HEK293 (cell line): ENCODE results near the gene NAV1.

ENCODE experiments used
- CTCF ChIA-PET: fragments of 350-600 bp; formaldehyde crosslinking; extraction: SDS; loops from one replicate; lab custom pipeline; 2021; ENCODE audit warnings: antibody characterized with exemption; lab: Yijun Ruan, JAX
- POLR2A ChIA-PET: fragments of 300-600 bp; formaldehyde crosslinking; extraction: SDS; loops from one replicate; lab custom pipeline; 2020; ENCODE audit warnings: antibody characterized with exemption, inconsistent platforms; lab: Yijun Ruan, JAX
- H3K27ac ChIP-seq: fragments of 200-500 bp; sonication (Bioruptor generic); 2 replicates; pipeline ENCODE4 v1.5.1; 2014; ENCODE audit warnings: low read depth, low read length, control low read depth, inconsistent platforms; ENCODE audit errors: extremely low read depth
- H3K36me3 ChIP-seq, 2 experiments: fragments of 200-500 bp in 1 of 2; sonication (Bioruptor generic) in 1 of 2; 1 replicate in 1 of 2; 2 replicates in 1 of 2; pipeline ENCODE4 v1.5.1; 2014 to 2017; ENCODE audit warnings: inconsistent platforms in 2 of 2, low read length in 2 of 2; ENCODE audit not compliant: control insufficient read depth in 2 of 2, insufficient read depth in 1 of 2
- H3K4me1 ChIP-seq: fragments of 200-500 bp; sonication (Bioruptor generic); 2 replicates; pipeline ENCODE4 v1.5.1; 2014; ENCODE audit warnings: mild to moderate bottlenecking, low read length, inconsistent platforms; ENCODE audit not compliant: control insufficient read depth, insufficient read depth
- H3K4me3 ChIP-seq: 2 replicates; pipeline ENCODE4 v1.5.1; 2011; ENCODE audit warnings: low read depth, mild to moderate bottlenecking, control low read depth, low read length, moderate library complexity
- H3K9me3 ChIP-seq: fragments of 200-500 bp; sonication (Bioruptor generic); 2 replicates; pipeline ENCODE4 v1.5.1; 2014; ENCODE audit warnings: low read depth, low read length, inconsistent platforms; ENCODE audit not compliant: control insufficient read depth, insufficient read depth
- ATF2 ChIP-seq: fragments of 450-650 bp; formaldehyde crosslinking; IDR thresholded peaks from 2 replicates; pipeline ENCODE4 v1.5.1; 2016; ENCODE audit warnings: missing biosample characterization, missing genetic modification characterization, low read depth
- KLF9 ChIP-seq: fragments of 450-650 bp; formaldehyde crosslinking; IDR thresholded peaks from 2 replicates; pipeline ENCODE4 v1.5.1; 2016; ENCODE audit warnings: missing biosample characterization, missing genetic modification characterization, low read depth
- PRDM10 ChIP-seq: fragments of 450-650 bp; formaldehyde crosslinking; IDR thresholded peaks from 2 replicates; pipeline ENCODE4 v1.5.1; 2016; ENCODE audit warnings: missing biosample characterization, missing genetic modification characterization
- ZBTB20 ChIP-seq: fragments of 450-650 bp; formaldehyde crosslinking; IDR thresholded peaks from 2 replicates; pipeline ENCODE4 v1.5.1; 2016; ENCODE audit warnings: missing biosample characterization, missing genetic modification characterization
- ZEB2 ChIP-seq: fragments of 450-650 bp; formaldehyde crosslinking; IDR thresholded peaks from 2 replicates; pipeline ENCODE4 v1.5.1; 2016; ENCODE audit warnings: missing biosample characterization, missing genetic modification characterization
- ZFP69B ChIP-seq: fragments of 450-650 bp; formaldehyde crosslinking; IDR thresholded peaks from 2 replicates; pipeline ENCODE4 v1.5.1; 2016; ENCODE audit warnings: missing biosample characterization, missing genetic modification characterization
- ZNF114 ChIP-seq: fragments of 450-650 bp; formaldehyde crosslinking; IDR thresholded peaks from 2 replicates; pipeline ENCODE4 v1.5.0; 2017; ENCODE audit warnings: missing biosample characterization, missing genetic modification characterization
- ZNF132 ChIP-seq: fragments of 450-650 bp; formaldehyde crosslinking; IDR thresholded peaks from 2 replicates; pipeline ENCODE4 v1.5.1; 2017; ENCODE audit warnings: missing biosample characterization, missing genetic modification characterization, borderline replicate concordance
- ZNF133 ChIP-seq: fragments of 450-650 bp; formaldehyde crosslinking; IDR thresholded peaks from 2 replicates; pipeline ENCODE4 v1.5.1; 2016; ENCODE audit warnings: missing biosample characterization, missing genetic modification characterization
- ZNF518A ChIP-seq: fragments of 450-650 bp; formaldehyde crosslinking; conservative IDR thresholded peaks from 2 replicates; pipeline ENCODE4 v1.5.1; 2016; ENCODE audit warnings: low read depth, missing biosample characterization, missing genetic modification characterization
- ZNF600 ChIP-seq: fragments of 450-650 bp; formaldehyde crosslinking; IDR thresholded peaks from 2 replicates; pipeline ENCODE4 v1.5.1; 2016; ENCODE audit warnings: missing biosample characterization, missing genetic modification characterization
- ZNF629 ChIP-seq: fragments of 450-650 bp; formaldehyde crosslinking; IDR thresholded peaks from 2 replicates; pipeline ENCODE4 v1.5.1; 2017; ENCODE audit warnings: missing biosample characterization, missing genetic modification characterization
- ZNF660 ChIP-seq: fragments of 450-650 bp; IDR thresholded peaks from 2 replicates; pipeline ENCODE4 v1.5.1; 2018; ENCODE audit warnings: missing biosample characterization, mild to moderate bottlenecking, missing genetic modification characterization
- TF ChIP-seq, protein P1 (sequence below): fragments of 450-650 bp; formaldehyde crosslinking; IDR thresholded peaks from 2 replicates; pipeline ENCODE4 v1.5.1; 2017; ENCODE audit warnings: missing biosample characterization, missing genetic modification characterization
- TF ChIP-seq, protein P2 (sequence below): fragments of 450-650 bp; formaldehyde crosslinking; IDR thresholded peaks from 2 replicates; pipeline ENCODE4 v1.5.1; 2016; ENCODE audit warnings: missing biosample characterization, missing genetic modification characterization

The NAV1 gene

DNA sequence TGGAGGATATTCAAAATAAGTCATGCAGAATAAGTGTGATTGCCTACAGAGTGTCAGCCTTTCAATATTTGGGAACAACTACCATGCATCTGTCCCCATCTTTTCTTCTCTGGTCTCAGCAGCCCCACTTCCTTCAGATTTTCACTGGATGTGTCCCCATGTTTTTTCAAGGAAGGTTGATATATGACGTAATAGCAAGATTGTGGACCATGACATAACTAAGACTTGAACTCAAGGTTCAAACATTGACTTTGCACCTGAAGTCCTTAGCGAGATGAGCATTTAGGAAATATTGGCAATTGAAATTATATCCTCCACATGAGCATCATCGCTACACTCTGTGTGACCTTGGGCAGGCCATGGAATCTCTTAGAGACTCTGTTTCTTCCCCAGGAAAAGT, 5.8 kb downstream of the NAV1 start:
- H3K27ac ChIP-seq, result no peak overlapping the region
- no peaks in the 10 kb centered on the region for H3K4me1 ChIP-seq
- H3K9me3 ChIP-seq, result no peaks in the 10 kb centered on the region
- H3K4me3 ChIP-seq, result no peak overlapping the region
- no peaks in the 10 kb centered on the region for H3K36me3 ChIP-seq
- POLR2A ChIA-PET, result no interaction called here
- CTCF ChIA-PET, result interaction anchor here (0.6 to 1.9 kb wide), 9 partner anchors 11 to 249 kb away, joined by 3 to 6 read pairs (median 5); no protein-coding TSS in a partner anchor
- TF ChIP-seq ZNF114 (tag by site-specific recombination) (no peak), ZFP69B (tag by site-specific recombination) (no peak), ZNF518A (tag by site-specific recombination) (no peak), KLF9 (tag by site-specific recombination) (no peak), ATF2 (0 out of 2 replicates have a peak, but pooled peaks have one; percentile 27), ZNF660 (tag by site-specific recombination) (no peak), ZNF629 (tag by site-specific recombination) (no peak)

- H3K9me3 ChIP-seq, result no peaks in the 10 kb centered on the region
- H3K36me3 ChIP-seq, result no peaks in the 10 kb centered on the region
- TF ChIP-seq, protein P1, sequence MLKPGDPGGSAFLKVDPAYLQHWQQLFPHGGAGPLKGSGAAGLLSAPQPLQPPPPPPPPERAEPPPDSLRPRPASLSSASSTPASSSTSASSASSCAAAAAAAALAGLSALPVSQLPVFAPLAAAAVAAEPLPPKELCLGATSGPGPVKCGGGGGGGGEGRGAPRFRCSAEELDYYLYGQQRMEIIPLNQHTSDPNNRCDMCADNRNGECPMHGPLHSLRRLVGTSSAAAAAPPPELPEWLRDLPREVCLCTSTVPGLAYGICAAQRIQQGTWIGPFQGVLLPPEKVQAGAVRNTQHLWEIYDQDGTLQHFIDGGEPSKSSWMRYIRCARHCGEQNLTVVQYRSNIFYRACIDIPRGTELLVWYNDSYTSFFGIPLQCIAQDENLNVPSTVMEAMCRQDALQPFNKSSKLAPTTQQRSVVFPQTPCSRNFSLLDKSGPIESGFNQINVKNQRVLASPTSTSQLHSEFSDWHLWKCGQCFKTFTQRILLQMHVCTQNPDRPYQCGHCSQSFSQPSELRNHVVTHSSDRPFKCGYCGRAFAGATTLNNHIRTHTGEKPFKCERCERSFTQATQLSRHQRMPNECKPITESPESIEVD (tag by site-specific recombination), result no peak
- TF ChIP-seq ZNF600 (tag by site-specific recombination) (peak; percentile 80), PRDM10 (tag by site-specific recombination) (0 out of 2 replicates have a peak, but pooled peaks have one; percentile 21), ZNF133 (tag by site-specific recombination) (no peak), ZEB2 (tag by site-specific recombination) (no peak), ZNF132 (tag by site-specific recombination) (no peak), ZBTB20 (tag by site-specific recombination) (peak; percentile 68)
- TF ChIP-seq, protein P2, sequence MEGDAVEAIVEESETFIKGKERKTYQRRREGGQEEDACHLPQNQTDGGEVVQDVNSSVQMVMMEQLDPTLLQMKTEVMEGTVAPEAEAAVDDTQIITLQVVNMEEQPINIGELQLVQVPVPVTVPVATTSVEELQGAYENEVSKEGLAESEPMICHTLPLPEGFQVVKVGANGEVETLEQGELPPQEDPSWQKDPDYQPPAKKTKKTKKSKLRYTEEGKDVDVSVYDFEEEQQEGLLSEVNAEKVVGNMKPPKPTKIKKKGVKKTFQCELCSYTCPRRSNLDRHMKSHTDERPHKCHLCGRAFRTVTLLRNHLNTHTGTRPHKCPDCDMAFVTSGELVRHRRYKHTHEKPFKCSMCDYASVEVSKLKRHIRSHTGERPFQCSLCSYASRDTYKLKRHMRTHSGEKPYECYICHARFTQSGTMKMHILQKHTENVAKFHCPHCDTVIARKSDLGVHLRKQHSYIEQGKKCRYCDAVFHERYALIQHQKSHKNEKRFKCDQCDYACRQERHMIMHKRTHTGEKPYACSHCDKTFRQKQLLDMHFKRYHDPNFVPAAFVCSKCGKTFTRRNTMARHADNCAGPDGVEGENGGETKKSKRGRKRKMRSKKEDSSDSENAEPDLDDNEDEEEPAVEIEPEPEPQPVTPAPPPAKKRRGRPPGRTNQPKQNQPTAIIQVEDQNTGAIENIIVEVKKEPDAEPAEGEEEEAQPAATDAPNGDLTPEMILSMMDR (tag by site-specific recombination), result peak; percentile 51
- H3K4me3 ChIP-seq, result no peak overlapping the region
- ChIA-PET CTCF (interaction anchor here (1.0 to 1.4 kb wide), 3 partner anchors 13 to 16 kb away, joined by 3 to 5 read pairs (median 5); no protein-coding TSS in a partner anchor), POLR2A (no interaction called here)
- no peak overlapping the region for H3K27ac ChIP-seq
- no peaks in the 10 kb centered on the region for H3K4me1 ChIP-seq
Observed at GRCh38 chr1:201545851-201546492, 7.0 kb downstream of the NAV1 start.
